ENCODE data around the gene RACGAP1. TPM values are rescaled to one million over a fixed set of nuclear protein-coding genes. Genes with fewer than 3 reads are reported as not detected.

Gene RACGAP1
- total RNA-seq, 1 donor from 2014 or later: 3.9 TPM

DNA sequence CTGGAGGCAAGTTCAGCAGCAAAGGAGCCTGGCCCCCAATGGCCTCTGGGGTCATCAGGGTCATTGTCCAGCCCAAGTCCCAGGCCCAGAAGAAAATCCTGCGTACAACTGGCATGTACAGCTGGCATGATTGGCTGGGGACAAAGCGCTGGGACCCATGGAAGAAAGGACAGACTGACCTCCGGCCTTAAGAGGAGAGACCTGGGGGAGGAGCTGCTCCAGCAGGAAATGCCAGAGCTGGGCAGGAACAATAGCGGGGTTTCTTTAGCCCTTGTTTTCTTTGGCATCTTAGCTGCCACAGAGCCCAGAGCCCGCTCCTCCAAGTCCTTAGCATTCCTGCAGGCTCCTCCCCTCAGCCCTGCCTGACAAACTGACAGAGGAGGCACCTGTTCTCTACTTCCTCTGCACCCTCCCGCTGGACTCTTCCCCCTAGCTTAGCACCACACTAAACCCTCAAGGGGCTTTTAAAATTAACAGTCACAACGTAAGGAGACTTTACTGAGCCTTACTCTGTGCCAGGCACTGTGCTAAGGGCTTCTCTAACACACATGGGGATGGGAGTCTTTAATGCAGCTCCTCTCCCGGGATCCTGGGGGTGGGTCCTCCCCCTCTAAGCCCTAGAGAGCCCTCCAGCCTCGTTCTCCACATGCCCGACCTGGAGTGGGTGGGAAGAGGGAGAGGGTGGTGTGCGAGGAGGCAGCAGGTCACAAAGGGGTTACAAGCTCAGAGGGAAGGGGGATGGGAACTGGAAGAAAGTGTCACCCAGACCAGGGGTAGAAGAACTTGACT is 65.4 kb downstream of the RACGAP1 start:
- no peak for DNase-seq (ENCODE audit: low spot score)
- no peak for ATAC-seq

DNA sequence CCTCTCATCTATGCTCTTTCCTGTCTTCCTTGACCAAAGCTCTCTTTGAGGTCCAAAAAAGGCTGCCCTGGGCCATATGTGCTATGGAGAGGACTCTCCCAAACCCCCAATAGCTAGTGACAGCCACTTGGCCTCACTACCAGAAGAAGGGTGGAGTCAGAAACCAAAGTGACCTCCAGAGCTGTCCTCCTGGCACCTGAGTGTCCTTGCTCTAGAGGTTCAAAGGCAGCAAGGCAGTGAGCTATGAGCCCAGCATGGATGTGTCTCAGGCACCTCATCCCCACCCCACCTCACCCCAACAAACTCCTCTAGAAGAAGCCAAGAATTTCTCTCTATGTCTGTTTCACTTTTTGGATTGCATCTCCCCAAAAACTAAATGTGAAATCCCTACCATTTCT is 67.7 kb downstream of the RACGAP1 start:
- DNase-seq (ENCODE audit: low spot score) (no peak), ATAC-seq (no peak)

DNA sequence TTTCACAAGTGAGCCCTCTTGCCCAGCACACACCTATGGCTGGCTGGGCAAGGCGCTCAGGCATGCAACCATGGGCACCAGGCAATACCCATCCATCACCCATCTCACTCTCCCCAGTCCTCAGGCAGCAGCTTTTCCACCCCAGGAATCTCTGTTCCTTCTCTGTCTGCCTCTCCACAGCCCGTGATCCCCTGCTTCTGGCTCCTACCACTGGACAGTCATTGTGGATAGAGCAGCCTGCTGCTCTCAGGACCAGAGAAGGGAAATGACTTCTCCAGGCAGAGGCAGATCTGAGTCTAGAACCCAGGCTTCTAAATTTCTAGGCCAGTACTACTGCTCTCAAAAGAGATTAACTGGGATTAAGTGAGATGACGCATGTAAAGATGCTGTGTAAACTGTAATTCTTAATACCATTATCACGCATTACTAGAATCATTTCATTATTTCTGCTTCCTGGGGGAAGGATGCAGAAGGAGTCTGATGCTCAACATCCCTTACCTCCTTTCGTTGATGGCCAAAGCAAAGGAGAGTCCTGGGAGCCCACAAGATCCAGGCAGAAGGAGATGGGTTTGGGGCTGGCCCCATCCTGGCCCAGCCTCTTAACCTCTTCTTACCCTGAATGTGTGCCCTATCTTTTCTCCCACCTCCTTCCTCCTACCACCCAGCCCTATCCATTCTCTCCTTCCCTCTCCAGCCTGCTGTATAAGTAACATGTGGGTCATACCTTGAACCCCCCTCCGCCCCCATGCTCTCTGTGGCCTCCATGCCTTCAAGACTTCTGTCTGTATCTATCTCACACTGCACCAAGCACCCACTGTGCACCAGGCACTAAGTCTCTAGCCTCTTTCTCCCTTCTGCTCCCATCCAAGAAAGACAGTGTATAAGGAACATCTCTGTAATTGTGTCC is 68.4 kb downstream of the RACGAP1 start:
- ATAC-seq (no peak), DNase-seq (ENCODE audit: low spot score) (no peak)

DNA sequence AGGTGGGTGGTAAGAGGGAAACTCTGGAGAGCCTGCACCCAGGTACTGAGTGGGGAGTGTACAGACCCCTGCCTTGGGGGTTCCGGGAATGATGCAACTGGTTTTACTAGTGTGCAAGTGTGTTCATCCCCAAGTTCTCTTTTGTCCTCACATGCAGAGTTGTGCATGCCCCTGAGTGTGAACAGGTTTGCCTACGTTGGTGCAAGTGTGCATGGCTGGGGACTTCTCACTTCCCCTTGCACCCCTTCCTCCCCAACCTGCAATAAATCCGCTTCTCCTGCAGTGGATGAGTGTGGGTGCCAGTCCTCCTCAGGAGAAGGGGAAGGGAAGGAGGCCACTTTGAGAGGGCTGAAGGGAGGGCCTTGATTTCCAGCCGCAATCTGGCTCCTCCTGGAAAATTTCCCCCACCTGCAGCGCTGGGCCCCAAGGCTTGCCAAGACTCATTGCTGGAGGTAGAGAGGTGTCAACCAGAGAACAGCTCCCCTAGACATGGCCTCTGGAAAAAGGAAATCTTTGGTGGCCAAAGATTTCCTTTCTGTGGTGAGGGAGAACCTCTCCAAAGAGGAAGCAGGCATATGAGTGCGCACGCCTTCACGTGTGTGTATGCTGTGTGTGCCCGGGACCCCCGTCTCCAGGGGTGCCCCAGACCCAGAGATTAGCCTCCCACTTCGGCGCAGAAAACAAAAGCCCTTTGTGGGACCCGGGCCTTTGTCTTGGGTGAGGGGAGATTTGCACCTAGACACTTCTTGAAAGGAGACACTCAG is 69.2 kb downstream of the RACGAP1 start:
- DNase-seq (ENCODE audit: low spot score): no peak
- ATAC-seq: no peak

DNA sequence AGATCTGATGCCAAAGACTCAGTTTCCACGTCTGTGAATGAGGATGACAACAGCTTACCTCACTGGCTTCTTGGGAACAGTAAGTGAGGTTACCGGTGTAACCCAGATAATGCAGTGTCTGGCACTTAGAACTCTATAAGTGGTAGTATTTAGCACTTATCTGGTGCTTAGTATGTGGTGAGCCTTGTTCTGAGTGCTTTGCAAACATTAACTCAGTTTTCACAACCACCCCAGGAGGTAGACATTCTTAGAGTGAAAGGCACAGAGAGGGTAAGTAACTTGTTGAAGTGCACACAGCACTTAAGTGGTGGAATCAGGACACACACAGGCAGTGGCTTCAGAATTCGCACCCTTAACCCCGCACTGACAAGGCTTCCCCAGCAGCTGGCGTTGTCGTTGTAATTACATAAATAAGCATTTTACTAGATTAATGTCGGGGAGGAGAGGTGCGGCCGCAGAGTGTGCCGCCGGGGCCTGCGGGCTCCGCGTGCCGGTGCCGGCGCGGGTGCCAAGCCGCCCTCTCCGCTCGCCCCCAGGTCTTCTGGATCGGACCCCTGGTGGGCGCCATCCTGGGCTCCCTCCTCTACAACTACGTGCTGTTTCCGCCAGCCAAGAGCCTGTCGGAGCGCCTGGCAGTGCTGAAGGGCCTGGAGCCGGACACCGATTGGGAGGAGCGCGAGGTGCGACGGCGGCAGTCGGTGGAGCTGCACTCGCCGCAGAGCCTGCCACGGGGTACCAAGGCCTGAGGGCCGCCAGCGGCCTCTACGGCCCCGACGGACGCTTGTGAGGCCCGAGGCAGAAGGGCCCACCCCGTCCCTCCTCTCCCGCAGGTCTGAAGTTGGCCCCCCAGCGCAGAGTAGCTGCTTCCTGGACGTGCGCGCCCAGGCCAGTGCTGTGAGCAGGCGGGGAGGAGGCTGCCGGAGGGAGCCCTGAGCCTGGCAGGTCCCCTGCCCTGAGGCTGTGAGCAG is 70.1 kb downstream of the RACGAP1 start:
- no peak for ATAC-seq
- DNase-seq (ENCODE audit: low spot score): no peak

DNA sequence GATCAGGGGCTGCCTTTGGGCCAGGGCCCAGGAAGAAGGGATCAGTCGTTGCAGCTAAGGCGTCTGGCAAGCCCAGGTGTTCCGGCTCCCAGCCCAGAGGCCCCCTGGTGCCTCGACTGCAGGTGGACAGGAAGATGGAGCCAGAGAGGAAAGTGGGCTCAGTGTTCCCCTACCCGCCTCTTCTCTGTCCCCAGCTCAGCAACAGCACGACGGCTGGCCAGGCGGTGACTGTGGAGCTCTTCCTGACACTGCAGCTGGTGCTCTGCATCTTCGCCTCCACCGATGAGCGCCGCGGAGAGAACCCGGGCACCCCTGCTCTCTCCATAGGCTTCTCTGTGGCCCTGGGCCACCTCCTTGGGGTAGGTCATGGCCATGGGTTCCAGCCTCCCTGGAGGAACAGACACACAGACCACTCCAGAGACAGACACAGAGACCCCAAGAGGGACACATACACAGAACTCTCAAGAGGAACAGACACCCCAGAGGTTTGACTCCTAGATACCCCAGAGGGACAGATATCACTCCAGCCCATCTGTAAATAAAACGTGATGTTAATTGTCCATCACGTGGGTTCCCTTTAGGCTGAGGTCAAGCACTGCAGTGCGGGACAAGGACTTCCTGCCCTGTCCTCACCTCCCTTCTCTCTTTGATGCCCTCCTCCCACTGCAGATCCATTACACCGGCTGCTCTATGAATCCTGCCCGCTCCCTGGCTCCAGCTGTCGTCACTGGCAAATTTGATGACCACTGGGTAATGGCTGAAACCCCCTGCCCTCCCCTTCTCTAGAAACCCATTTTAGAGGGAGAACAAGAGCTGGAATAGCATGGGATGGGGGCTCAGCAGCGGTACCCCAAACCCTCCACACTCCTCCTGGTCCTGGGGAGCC is 71.1 kb downstream of the RACGAP1 start:
- ATAC-seq (no peak), DNase-seq (ENCODE audit: low spot score) (no peak)

DNA sequence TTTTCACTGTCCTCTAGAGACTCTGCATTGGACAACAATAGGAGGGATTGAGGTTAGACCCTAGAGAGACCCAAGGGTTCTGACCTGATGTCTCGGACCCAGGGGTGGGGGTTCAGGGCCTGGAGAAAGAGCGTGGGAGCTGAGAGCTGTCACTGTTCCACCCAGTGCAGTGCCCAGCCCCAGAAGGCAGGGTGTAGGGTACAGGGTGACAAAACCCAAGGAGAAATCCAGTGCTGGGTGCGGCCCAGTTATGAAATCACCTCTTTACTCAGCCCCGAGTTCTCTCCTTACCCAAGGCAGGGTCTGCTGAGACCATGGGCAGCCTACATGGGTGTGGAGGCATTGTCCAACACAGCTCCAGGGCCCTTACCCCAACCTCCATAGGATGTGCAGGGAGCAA is 72.1 kb downstream of the RACGAP1 start:
- DNase-seq (ENCODE audit: low spot score) (no peak), ATAC-seq (no peak)

DNA sequence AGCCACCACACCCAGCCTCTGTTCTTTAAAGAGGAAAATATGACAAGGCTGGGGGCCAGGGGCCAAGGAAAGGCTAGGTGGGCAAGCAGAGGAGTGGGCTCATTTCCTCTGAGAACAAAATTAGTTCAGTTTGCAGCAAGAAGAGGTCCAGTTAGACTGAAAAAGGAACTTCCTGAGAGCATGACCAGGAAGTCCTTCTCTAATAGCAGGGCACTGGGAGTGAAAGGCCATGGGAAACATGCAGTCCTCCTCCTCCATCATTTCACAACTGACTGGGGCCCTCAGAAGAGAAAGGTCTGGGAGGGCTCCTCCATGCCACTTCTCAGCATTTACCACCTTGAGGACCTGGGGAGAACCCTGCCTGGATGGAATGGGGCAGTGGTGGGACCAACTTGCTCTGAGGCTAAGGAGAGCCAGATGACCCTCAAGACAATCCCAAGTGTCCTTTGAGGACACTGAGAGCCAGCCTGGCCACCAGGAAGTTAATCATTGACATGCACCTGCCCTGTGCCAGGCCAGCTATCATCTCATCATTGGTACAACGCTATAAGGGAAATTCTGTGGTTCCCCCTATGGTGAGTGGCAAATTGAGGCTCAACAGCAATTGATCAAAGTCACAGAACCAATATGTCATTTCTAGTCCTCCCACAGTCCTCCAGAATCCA is 72.8 kb downstream of the RACGAP1 start:
- DNase-seq (ENCODE audit: low spot score) (no peak), ATAC-seq (peak; percentile 63)

DNA sequence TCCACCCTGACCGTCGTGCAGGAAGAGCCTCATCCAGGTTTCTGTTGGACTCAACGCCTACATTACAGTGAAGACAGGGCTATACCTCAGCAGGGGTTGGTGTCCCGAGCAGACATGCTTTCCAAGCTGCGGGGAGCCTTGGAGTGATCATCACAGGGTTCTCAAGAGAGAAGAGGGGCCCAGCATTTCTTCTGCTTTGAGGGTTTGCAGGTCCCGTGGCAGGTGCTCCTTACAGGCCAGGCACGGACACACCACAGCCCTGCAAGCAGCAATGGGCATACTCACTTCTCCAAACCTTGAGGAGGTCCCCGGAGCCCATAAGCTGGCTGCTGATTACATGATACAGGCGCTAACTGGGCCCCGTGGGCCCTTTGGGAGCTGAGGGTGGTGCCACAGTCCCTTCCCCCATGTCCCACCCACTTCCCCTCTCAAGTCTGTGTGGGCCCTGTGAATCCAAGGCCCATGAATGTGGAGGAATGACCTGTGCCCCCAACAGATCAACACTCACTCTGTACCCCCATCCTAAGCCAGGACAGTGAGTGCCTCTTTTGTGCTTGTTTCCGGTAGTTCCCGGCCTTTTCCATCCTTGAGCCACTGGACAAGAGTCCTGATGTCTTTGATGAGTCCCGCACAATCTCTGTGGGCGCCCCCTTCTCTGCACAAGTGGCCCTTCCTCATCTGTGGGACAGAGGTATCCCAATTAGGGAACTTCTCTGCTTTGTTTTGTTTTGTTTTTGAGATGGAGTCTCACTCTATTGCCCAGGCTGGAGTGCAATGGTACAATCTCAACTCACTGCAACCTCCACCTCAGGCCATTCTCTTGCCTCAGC is 73.7 kb downstream of the RACGAP1 start:
- DNase-seq (ENCODE audit: low spot score) (no peak), ATAC-seq (no peak)

DNA sequence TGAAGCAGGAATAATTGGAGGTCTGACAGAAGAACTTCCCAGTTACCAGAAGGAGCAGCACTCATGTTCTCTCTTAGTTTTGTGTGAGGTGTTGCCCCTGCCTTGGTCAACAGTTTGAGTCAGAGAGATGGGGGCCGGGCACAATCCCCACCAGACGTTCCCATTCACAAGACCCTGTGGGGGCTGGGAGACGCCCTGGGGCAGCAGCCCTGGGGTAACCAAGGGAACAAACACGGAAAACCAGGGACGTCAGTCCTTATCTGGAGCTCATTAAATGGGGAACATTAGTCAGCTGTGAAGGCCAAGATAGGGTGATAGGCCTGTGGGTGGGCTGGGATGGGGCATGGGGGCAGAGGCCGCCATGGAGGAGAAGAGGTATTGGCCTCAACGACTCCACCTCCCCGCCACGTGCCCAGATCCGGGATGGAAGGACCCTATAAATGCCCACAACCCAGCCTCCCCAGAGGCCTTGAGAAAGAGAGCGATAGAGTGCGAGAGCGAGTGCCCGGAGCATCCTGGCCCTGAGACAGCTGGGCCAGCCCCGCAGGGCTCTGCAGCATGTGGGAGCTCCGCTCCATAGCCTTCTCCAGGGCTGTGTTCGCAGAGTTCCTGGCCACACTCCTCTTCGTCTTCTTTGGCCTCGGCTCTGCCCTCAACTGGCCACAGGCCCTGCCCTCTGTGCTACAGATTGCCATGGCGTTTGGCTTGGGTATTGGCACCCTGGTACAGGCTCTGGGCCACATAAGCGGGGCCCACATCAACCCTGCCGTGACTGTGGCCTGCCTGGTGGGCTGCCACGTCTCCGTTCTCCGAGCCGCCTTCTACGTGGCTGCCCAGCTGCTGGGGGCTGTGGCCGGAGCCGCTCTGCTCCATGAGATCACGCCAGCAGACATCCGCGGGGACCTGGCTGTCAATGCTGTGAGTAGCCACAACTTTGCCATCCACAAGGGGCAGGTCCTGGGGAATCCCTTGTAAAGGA is 74.7 kb downstream of the RACGAP1 start, which contains the start of gene AQP2:
TSS of gene AQP2 (plus strand) at position 465 of the 979 bp plus-strand sequence. CDS start at position 559, 94 bp downstream.
- DNase-seq (ENCODE audit: low spot score) (no peak), ATAC-seq (no peak)

DNA sequence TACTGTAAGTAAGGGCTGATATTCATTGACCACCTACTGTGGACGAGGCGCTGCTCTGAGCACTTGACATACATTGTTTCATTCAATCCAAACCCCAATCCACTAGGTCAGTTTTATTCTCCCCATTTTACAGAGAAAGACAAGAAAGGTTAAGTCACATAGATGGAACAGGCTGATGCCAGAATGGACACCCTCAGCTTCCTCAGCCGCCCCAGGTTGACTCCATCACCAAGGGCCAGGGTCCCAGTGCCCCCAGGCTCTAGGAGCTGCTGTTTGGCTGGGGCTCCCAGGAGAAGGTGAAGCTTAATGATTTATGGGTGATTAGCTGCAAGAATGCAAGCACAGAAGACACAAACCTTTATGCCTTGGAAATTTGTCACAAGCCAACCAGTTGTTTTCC is 75.4 kb downstream of the RACGAP1 start:
- no peak for DNase-seq (ENCODE audit: low spot score)
- no peak for ATAC-seq

DNA sequence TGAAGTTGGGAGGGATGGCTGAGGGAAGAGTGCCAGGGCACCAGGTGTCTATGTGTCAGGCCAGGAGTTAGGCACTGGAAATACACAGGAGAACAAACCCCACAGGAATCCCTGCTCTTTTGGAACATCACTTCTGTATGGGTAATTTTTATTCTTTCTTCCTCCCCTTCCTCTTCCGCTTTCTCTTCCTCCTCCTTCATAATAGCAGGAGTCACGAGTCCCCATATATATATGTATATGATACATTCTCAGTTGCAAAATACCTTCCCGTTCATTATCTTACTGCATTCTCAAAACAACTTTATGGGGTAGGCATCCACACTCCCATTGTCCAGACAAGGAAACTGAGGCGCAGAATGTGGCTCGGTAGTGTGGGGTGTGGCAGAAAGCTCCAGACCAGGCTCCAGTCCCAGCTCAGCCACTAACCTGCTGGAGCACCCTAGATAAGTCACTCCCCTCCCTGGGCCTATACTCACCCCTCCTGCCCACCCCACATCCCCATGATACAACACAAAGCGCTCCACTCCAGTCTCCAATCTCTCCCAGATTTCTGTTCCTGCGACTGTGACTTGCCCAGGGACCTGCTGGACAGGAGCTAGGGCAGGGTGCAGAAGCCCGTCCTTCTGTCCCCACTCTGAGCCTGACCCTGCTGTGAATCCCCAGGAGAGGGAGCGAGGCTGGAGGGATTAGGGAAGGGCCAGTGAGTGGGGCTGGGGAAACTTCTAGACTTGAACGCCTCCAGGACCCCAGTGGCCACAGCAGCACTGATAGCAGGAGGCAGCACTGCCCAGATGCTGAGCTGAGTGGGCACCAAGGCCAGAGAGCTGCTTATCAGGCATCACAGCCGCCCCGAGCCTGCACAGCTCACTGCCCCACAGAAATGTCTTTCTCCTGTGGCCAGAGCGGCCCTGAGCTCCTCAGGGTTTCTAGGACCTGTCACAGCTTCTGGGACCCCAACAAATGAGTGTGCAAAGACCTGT is 76.1 kb downstream of the RACGAP1 start:
- DNase-seq (ENCODE audit: low spot score) (no peak), ATAC-seq (no peak)

DNA sequence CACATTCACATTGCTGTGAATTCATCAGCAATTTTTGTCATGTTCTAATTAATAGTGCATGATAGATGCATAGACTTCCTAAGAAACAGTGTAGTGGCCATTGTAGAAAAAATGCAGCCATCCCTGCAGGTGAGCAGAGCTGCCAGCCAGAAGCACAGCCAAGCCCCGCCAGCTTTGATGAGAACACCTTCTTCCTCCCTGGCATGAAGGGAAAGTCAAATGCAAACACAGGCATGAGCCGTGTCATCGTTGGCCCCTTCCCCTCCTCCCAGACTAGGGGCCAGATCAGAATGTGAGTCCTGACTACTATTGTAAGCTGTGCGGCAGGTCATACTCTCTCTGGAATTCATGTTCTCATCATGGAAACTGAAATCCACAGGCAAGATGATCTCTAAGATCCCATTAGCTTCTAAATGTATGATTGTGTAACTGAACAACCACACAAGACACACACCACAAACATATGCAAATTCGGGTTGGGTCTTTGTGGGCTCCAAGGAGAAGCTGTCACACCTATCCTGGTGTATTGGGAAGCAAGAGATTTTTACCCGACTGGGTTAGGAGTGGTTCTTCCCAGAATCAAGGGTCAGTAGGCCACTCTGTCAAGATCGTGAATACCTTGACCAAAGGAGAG is 77.6 kb downstream of the RACGAP1 start:
- DNase-seq (ENCODE audit: low spot score): no peak
- no peak for ATAC-seq

DNA sequence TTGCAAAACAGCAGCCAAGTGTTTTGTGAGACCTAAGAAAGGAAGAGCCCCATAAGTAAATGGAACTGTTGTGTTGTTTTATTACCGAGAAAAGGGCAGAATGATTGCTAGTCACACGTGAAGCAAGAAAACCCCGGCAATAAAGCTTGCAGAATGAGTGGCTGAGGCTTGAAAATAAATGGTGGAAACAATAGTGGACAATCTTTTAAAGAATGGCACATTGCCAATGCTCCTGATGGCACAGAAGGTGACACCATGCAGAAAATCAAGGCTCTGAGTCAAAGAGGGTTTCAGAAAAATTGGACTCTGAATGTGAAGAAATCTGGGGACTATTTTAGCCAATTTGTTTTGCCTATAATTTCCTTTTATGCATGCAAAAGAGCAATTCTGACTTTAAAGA is 78.8 kb downstream of the RACGAP1 start:
- ATAC-seq: no peak
- DNase-seq (ENCODE audit: low spot score): no peak

DNA sequence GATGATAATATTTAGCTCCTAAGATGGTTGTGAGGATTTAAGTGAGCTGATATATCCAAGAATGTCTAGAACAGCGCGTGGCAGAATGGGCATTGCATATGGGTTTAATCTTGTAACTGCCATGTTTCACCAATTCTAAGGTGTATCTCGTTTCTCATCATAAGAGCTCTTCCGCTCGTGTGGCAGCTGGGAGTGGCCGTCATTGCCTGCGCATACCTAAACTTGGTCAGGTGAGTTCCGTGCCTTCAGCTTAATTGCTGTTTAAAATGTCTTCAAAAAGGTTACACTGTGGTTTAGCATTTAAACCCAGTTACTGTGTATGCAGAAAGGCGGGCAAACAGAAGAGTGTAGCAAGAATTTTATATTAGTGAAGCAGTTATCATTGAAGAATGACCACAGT is 79.2 kb downstream of the RACGAP1 start:
- ATAC-seq (no peak), DNase-seq (ENCODE audit: low spot score) (no peak)
